ENCODE data around the gene NARS2.

GRCh38 chr11:78552881-78553280 is 21.8 kb downstream of the NARS2 start:
- TF ChIP-seq POLR2AphosphoS5 (IDR thresholded peaks at IDR 0.05; ENCODE audit: low read depth, low read length) = no peak
- no peak for TF ChIP-seq POLR2A (IDR thresholded peaks at IDR 0.05; ENCODE audit: low read depth, low read length)
- TF ChIP-seq TAF1 (IDR thresholded peaks at IDR 0.05; ENCODE audit: low read depth, low read length) = no peak
- TF ChIP-seq SPI1 (IDR thresholded peaks at IDR 0.05; ENCODE audit: low read depth, low read length) = no peak
- no peak for TF ChIP-seq POU2F2 (IDR thresholded peaks at IDR 0.05; ENCODE audit: low read depth, low read length)
- no peak for TF ChIP-seq PAX5 (IDR thresholded peaks at IDR 0.05; ENCODE audit: insufficient read depth, low read length, severe bottlenecking)

All from GM12891 (cell line).